ENCODE measurements around the gene CCDC87.
"Not testable (repeated sequence)": the region's sequence is repeated elsewhere in the genome, so short reads cannot be mapped to it uniquely, and the experiment has no call there.

CCDC87 gene

DNA sequence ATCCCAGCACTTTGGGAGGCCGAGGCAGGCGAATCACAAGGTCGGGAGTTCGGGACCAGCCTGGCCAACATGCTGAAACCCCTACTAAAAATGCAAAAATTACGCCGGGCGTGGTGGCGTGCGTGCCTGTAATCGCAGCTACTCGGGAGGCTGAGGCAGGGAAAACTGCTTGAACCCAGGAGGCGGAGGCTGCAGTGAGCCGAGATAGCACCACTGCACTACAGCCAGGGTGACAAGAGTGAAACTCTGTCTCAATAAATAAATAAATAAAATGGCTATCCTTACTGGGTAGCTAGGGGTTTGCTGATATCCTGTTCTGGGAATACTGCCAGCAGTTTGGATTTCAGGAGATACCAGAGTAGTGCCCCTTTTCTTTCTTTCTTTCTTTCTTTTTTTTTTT lies 21.2 kb upstream of the CCDC87 start:
- Histone ChIP-seq H3K4me1 (ENCODE audit: control insufficient read depth in 1 of 2, insufficient read depth in 1 of 2, low read depth in 1 of 2, low read length in 1 of 2) (peaks cover 23 to 28% of the 10 kb centered on the region in 2 experiments), H3K27me3 (no peaks in the 10 kb centered on the region), H3K27ac (no peak overlapping the region), H3K36me3 (no peaks in the 10 kb centered on the region), H3K9me3 (no peaks in the 10 kb centered on the region), H3K4me3 (ENCODE audit: low read depth in 1 of 2, low read length in 1 of 2) (no peak overlapping the region)
- TF ChIP-seq, protein P1, sequence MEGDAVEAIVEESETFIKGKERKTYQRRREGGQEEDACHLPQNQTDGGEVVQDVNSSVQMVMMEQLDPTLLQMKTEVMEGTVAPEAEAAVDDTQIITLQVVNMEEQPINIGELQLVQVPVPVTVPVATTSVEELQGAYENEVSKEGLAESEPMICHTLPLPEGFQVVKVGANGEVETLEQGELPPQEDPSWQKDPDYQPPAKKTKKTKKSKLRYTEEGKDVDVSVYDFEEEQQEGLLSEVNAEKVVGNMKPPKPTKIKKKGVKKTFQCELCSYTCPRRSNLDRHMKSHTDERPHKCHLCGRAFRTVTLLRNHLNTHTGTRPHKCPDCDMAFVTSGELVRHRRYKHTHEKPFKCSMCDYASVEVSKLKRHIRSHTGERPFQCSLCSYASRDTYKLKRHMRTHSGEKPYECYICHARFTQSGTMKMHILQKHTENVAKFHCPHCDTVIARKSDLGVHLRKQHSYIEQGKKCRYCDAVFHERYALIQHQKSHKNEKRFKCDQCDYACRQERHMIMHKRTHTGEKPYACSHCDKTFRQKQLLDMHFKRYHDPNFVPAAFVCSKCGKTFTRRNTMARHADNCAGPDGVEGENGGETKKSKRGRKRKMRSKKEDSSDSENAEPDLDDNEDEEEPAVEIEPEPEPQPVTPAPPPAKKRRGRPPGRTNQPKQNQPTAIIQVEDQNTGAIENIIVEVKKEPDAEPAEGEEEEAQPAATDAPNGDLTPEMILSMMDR (IDR thresholded peaks at IDR 0.05), result no peak

DNA sequence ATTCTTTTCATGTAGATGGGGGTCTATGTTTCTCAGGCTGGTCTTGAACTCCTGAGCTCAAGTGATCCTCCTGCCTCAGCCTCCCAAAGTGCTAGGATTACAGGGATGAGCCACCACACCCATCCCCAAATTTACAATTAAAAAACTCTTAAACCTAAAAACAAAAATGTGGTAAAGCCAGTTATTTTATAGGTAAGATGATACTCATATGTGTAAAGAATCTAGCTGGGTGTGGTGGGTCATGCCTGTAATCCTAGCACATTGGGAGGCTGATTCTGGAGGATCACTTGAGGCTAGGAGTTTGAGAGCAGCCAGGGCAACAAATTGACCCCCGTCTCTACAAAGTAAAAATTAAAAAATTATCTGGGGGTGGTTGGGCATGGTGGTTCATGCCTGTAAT lies 19.6 kb upstream of the CCDC87 start:
- no peaks in the 10 kb centered on the region for H3K9me3 ChIP-seq
- TF ChIP-seq, protein P1 (IDR thresholded peaks at IDR 0.05), result no peak
- H3K4me3 ChIP-seq (ENCODE audit: low read depth in 1 of 2, low read length in 1 of 2), result no peak overlapping the region
- no peaks in the 10 kb centered on the region for H3K27me3 ChIP-seq
- H3K4me1 ChIP-seq (ENCODE audit: control insufficient read depth in 1 of 2, insufficient read depth in 1 of 2, low read depth in 1 of 2, low read length in 1 of 2), result peaks cover 6 to 12% of the 10 kb centered on the region in 2 experiments
- no peak overlapping the region for H3K27ac ChIP-seq
- H3K36me3 ChIP-seq, result no peaks in the 10 kb centered on the region

DNA sequence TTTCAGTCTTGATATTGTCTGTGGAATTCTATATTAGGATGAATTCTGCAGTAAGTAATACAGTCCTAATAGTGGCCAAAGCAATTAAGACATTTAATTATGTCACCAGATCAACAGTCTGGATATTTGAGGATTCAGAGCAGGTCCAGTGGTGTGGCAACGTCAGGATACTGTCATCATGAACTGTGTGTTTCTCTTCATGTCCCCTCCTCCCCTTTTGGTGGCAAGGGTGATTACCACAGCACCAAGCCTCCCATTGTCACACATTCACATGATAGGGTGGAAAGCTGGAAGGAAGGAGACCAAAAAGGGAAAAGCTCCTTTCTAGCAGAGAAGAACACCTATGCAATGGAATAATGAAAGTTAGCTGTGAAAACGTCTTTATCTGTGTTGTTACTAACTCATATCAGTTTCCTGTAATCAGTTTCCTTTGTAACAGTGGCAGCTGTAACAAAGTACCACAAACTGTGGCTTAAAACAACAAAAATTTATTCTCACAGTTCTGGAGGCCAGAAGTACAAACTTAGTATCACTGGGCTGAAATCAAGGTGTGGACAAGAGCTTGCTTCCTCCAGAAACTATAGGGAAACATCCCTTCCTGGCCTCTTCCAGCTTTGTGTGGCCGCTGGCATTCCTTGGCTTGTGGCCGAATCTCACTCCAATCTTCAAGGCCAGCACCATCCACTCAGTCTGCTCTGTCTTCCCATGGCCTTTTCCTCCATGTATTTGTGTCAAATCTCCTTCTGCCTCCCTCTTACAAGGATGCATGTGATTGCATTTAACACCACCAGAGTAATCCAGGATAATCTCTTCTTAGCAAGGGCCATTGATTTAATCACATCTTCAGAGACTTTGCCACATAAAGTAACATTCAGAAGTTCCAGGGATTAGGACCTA lies 17.1 kb upstream of the CCDC87 start:
- peaks cover 15% of the 10 kb centered on the region for H3K36me3 ChIP-seq
- H3K27me3 ChIP-seq, result no peaks in the 10 kb centered on the region
- H3K27ac ChIP-seq, result no peak overlapping the region
- TF ChIP-seq, protein P1 (IDR thresholded peaks at IDR 0.05), result no peak
- H3K4me1 ChIP-seq (ENCODE audit: control insufficient read depth in 1 of 2, insufficient read depth in 1 of 2, low read depth in 1 of 2, low read length in 1 of 2), result no peaks in the 10 kb centered on the region
- no peaks in the 10 kb centered on the region for H3K9me3 ChIP-seq
- H3K4me3 ChIP-seq (ENCODE audit: low read depth in 1 of 2, low read length in 1 of 2), result no peak overlapping the region

DNA sequence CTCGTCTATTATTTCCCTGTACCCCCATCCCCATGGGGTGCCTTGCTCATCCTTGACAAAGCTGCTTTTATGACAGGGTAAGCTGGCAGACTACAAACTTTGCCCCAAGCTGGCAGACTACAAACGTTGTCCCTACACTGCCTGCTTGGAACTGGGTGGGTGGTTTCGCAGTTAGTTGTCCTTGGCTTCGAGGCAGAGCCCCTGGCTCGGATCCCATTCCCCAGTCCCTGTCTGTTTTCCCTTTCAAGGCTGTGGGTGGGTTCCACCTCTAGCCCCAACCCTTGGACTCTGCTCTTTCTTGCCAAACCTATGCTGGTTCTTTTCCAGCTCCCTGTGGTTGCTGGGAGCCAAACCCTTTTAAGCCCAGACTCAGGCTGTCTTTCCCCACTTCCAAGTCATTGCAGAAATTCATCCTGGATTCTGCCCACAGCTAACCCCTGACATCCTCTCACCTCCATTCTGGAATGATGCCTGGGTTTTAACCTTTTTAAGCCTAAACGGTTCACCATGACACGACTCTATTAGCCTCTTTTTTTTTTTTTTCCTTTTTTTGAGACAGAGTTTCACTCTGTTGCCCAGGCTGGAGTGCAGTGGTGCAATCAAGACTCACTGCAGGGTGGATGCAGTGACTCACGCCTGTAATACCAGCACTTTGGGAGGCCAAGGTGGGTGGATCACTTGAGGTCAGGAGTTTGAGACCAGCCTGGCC lies 14.4 kb upstream of the CCDC87 start:
- TF ChIP-seq, protein P1 (IDR thresholded peaks at IDR 0.05), result no peak
- Histone ChIP-seq H3K36me3 (peaks cover 29% of the 10 kb centered on the region), H3K27ac (no peak overlapping the region), H3K4me1 (ENCODE audit: control insufficient read depth in 1 of 2, insufficient read depth in 1 of 2, low read depth in 1 of 2, low read length in 1 of 2) (no peaks in the 10 kb centered on the region), H3K27me3 (no peaks in the 10 kb centered on the region), H3K9me3 (no peaks in the 10 kb centered on the region), H3K4me3 (ENCODE audit: low read depth in 1 of 2, low read length in 1 of 2) (no peak overlapping the region)

DNA sequence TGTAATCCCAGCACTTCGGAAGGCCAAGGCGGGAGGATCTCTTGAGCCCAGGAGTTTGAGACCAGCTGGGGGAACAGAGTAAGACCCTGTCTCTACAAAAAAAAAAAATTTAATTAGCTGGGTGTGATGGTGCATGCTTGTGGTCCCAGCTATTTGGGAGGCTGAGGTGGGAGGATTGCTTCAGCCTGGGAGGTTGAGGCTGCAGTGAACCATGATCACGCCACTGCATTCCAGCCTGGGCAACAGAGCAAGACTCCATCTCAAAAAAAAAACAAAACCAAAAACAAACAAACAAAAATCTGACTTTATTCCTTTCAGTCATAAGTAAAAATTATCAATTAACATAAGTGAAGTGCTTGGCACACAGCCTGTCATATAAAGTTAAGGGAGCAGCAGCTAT lies 13.7 kb upstream of the CCDC87 start:
- H3K4me1 ChIP-seq (ENCODE audit: control insufficient read depth in 1 of 2, insufficient read depth in 1 of 2, low read depth in 1 of 2, low read length in 1 of 2); H3K9me3 ChIP-seq; H3K4me3 ChIP-seq (ENCODE audit: low read depth in 1 of 2, low read length in 1 of 2); H3K27me3 ChIP-seq; H3K27ac ChIP-seq: not testable (repeated sequence)
- peaks cover 29% of the 10 kb centered on the region for H3K36me3 ChIP-seq

DNA sequence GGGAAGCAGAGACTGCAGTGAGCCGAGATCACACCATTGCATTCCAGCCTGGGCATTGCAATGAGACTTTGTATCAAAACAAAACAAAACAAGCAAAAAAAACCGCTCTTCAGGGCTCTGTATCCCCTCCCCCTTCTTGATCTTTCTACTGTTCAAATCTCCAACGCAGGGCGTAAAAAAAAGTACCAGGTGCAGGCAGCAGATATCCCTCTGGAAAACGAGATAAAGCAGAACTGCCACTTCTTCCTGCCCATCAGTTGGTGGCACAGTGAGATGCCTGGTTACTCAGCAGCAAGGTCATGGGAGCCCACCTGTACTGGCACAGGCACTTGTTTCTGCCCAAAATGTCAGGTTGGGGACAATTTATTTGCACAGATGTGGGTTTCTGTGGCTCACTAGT lies 11.3 kb upstream of the CCDC87 start:
- H3K9me3 ChIP-seq, result no peaks in the 10 kb centered on the region
- H3K27me3 ChIP-seq, result no peaks in the 10 kb centered on the region
- no peak overlapping the region for H3K4me3 ChIP-seq (ENCODE audit: low read depth in 1 of 2, low read length in 1 of 2)
- H3K27ac ChIP-seq, result no peak overlapping the region
- peaks cover 43% of the 10 kb centered on the region for H3K36me3 ChIP-seq
- TF ChIP-seq, protein P1 (IDR thresholded peaks at IDR 0.05), result no peak
- H3K4me1 ChIP-seq (ENCODE audit: control insufficient read depth in 1 of 2, insufficient read depth in 1 of 2, low read depth in 1 of 2, low read length in 1 of 2), result peaks cover 0 to 6% of the 10 kb centered on the region in 2 experiments
